Gastroesophageal sphincter (tissue), 3 donors: ENCODE measurements around the gene BRMS1.

Source experiments
- CTCF ChIP-seq, 4 experiments: fragments of 200-600 bp in 2 of 4; fragments of 450-650 bp in 2 of 4; sonication (generic) in 1 of 4; IDR thresholded peaks; one replicate each; pipeline ENCODE4 v1.5.1; 2017 to 2019; ENCODE audit warnings: antibody characterized with exemption in 4 of 4, mild to moderate bottlenecking in 2 of 4, moderate library complexity in 2 of 4
- POLR2AphosphoS5 ChIP-seq: sonication (generic); formaldehyde crosslinking; IDR thresholded peaks from one replicate; pipeline ENCODE4 v1.6.1; 2017; ENCODE audit warnings: antibody characterized with exemption

GRCh38 chr11:66314186-66314501, 30.8 kb downstream of the BRMS1 start:
- TF ChIP-seq POLR2AphosphoS5, result no peak
- no peak for TF ChIP-seq CTCF (IDR thresholded peaks at IDR 0.05)
